HCT116 (cell line): ENCODE data around the gene PKIB. TPM values are rescaled to one million over a fixed set of nuclear protein-coding genes. Genes with fewer than 3 reads are reported as not detected.

Experiments used
- ATAC-seq: fragments of 200-7000 bp; cut with Tn5 transposase; 2 replicates; pipeline ENCODE4 v1.9.1; 2020; ENCODE audit warnings: mild to moderate bottlenecking, moderate library complexity
- BruUV-seq: library from RNA; stranded (reverse); fragments of 400-500 nt; replicated peaks from 2 replicates; lab custom pipeline; 2021; lab: Mats Ljungman, UMichigan
- CTCF ChIA-PET: fragments of 300-600 bp; sonication (Branson Sonifier 250); formaldehyde crosslinking; loops from one replicate; lab custom pipeline; 2021; ENCODE audit warnings: antibody characterized with exemption; lab: Charles Lee
- POLR2A ChIA-PET: fragments of 300-600, 350-600 bp; sonication (Branson Sonifier 250); formaldehyde crosslinking; loops from one replicate; lab custom pipeline; 2021; ENCODE audit warnings: antibody characterized with exemption; lab: Charles Lee
- RAD21 ChIA-PET, 2 experiments: fragments of 300-600 bp; sonication (Branson Sonifier 250); formaldehyde crosslinking; loops; one replicate each; lab custom pipeline; 2023; ENCODE audit warnings: low total read pairs in 2 of 2; ENCODE audit not compliant: uncharacterized antibody in 2 of 2, unreplicated experiment in 2 of 2, low non-redundant PET in 1 of 2; lab: Charles Lee
- DNase-seq: peaks from one replicate; pipeline ENCODE4 v3.0.0-alpha.2; 2010; ENCODE audit warnings: low read depth, low spot score
- H2AFZ ChIP-seq: fragments of 200-600 bp; shearing (Covaris generic), sonication (generic); 2 replicates; pipeline ENCODE4 v1.6.1; 2017; ENCODE audit warnings: low read depth, mixed run types, mixed read lengths, antibody characterized with exemption, low read length; ENCODE audit not compliant: poor library complexity, severe bottlenecking
- H3K27ac ChIP-seq: 2 replicates; pipeline ENCODE4 v1.5.1; 2012; ENCODE audit warnings: low read depth, low read length
- H3K27me3 ChIP-seq: fragments of 200-600 bp; sonication (generic); 2 replicates; pipeline ENCODE4 v1.6.1; 2016; ENCODE audit warnings: mixed run types, low read length, mixed read lengths; ENCODE audit not compliant: insufficient read depth
- H3K36me3 ChIP-seq, 2 experiments: fragments of 200-500 bp in 1 of 2; fragments of 200-600 bp in 1 of 2; sonication (Bioruptor generic) in 1 of 2; sonication (generic) in 1 of 2; 2 replicates each; pipeline versions ENCODE4 v1.5.1 to v1.6.1; 2014 to 2016; ENCODE audit warnings: low read length in 2 of 2, inconsistent platforms in 1 of 2, mixed read lengths in 1 of 2, mixed run types in 1 of 2; ENCODE audit not compliant: insufficient read depth in 2 of 2, control insufficient read depth in 1 of 2
- H3K4me1 ChIP-seq, 2 experiments: fragments of 200-600 bp in 1 of 2; sonication (generic) in 1 of 2; 2 replicates each; pipeline versions ENCODE4 v1.5.1 to v1.6.1; 2012 to 2017; ENCODE audit warnings: low read length in 2 of 2, inconsistent platforms in 1 of 2, mild to moderate bottlenecking in 1 of 2, mixed read lengths in 1 of 2, mixed run types in 1 of 2, moderate library complexity in 1 of 2; ENCODE audit not compliant: insufficient read depth in 2 of 2, control insufficient read depth in 1 of 2
- H3K4me2 ChIP-seq: fragments of 200-600 bp; sonication (generic); 2 replicates; pipeline ENCODE4 v1.6.1; 2017; ENCODE audit warnings: mixed run types, low read length, mixed read lengths
- H3K4me3 ChIP-seq, 2 experiments: fragments of 200-600 bp in 1 of 2; sonication (generic) in 1 of 2; replicated peaks in 1 of 2; 2 replicates each; pipeline ENCODE4 v1.5.1; 2011 to 2016; ENCODE audit warnings: low read length in 2 of 2, control low read depth in 1 of 2, low read depth in 1 of 2, mild to moderate bottlenecking in 1 of 2, mixed read lengths in 1 of 2, mixed run types in 1 of 2
- H3K79me2 ChIP-seq: fragments of 200-600 bp; sonication (generic); 2 replicates; pipeline ENCODE4 v1.6.1; 2017; ENCODE audit warnings: mild to moderate bottlenecking, mixed run types, low read length, moderate library complexity, mixed read lengths; ENCODE audit not compliant: insufficient read depth
- H3K9ac ChIP-seq: fragments of 200-600 bp; sonication (generic); 2 replicates; pipeline ENCODE4 v1.6.1; 2016; ENCODE audit warnings: low read length, mixed read lengths
- H3K9me2 ChIP-seq: fragments of 200-600 bp; sonication (generic), shearing (Covaris generic); 2 replicates; pipeline ENCODE4 v1.6.1; 2017; ENCODE audit warnings: mixed run types, mild to moderate bottlenecking, moderate library complexity; ENCODE audit not compliant: insufficient read depth
- H3K9me3 ChIP-seq, 2 experiments: fragments of 200-500 bp in 1 of 2; fragments of 200-600 bp in 1 of 2; sonication (Bioruptor generic) in 1 of 2; sonication (generic) in 1 of 2; 2 replicates each; pipeline ENCODE4 v1.6.1; 2014 to 2017; ENCODE audit warnings: low read length in 2 of 2, mixed read lengths in 2 of 2, inconsistent platforms in 1 of 2, low read depth in 1 of 2, mild to moderate bottlenecking in 1 of 2, mixed run types in 1 of 2, moderate library complexity in 1 of 2; ENCODE audit not compliant: control insufficient read depth in 1 of 2, insufficient read depth in 1 of 2
- H4K20me1 ChIP-seq: fragments of 200-600 bp; sonication (generic), shearing (Covaris generic); 2 replicates; pipeline ENCODE4 v1.6.1; 2017; ENCODE audit warnings: mixed run types, mild to moderate bottlenecking, moderate library complexity; ENCODE audit not compliant: insufficient read depth
- CBX3 ChIP-seq: IDR thresholded peaks from 2 replicates; pipeline ENCODE4 v1.6.1; 2012; ENCODE audit warnings: low read depth
- EGR1 ChIP-seq: IDR thresholded peaks from 2 replicates; pipeline ENCODE4 v1.6.1; 2012; ENCODE audit warnings: low read depth
- ELF1 ChIP-seq: IDR thresholded peaks from 2 replicates; pipeline ENCODE4 v1.6.1; 2012; ENCODE audit warnings: low read depth, borderline replicate concordance
- EZH2 ChIP-seq: fragments of 200-600 bp; sonication (generic); IDR thresholded peaks from 2 replicates; pipeline ENCODE4 v1.6.1; 2017; ENCODE audit warnings: antibody characterized with exemption, mixed run types
- EZH2phosphoT487 ChIP-seq: fragments of 200-600 bp; IDR thresholded peaks from 2 replicates; pipeline ENCODE4 v1.6.1; 2018; ENCODE audit warnings: antibody characterized with exemption, borderline replicate concordance
- FOSL1 ChIP-seq: IDR thresholded peaks from 2 replicates; pipeline ENCODE4 v1.6.1; 2012; ENCODE audit warnings: low read depth
- POLR2A ChIP-seq: IDR thresholded peaks from 2 replicates; pipeline ENCODE4 v1.7.0; 2011; ENCODE audit warnings: borderline replicate concordance; ENCODE audit not compliant: insufficient read depth, insufficient read length; ENCODE audit errors: extremely low read depth
- POLR2AphosphoS5 ChIP-seq: IDR thresholded peaks from 2 replicates; pipeline ENCODE4 v1.6.1; 2011; ENCODE audit warnings: mild to moderate bottlenecking, low read depth, low read length, moderate library complexity
- RAD21 ChIP-seq: IDR thresholded peaks from 2 replicates; pipeline ENCODE4 v1.6.1; 2012; ENCODE audit warnings: low read depth, mild to moderate bottlenecking
- SIN3A ChIP-seq: IDR thresholded peaks from 2 replicates; pipeline ENCODE4 v1.6.1; 2012; ENCODE audit warnings: low read depth
- SP1 ChIP-seq: IDR thresholded peaks from 2 replicates; pipeline ENCODE4 v1.6.1; 2012; ENCODE audit warnings: low read depth
- SRF ChIP-seq: IDR thresholded peaks from 2 replicates; pipeline ENCODE4 v1.6.1; 2012; ENCODE audit warnings: low read depth
- YY1 ChIP-seq: IDR thresholded peaks from 2 replicates; pipeline ENCODE4 v1.6.1; 2011; ENCODE audit warnings: low read length, low read depth, moderate library complexity, mild to moderate bottlenecking; ENCODE audit not compliant: insufficient replicate concordance; ENCODE audit errors: extremely low read depth
- ZFX ChIP-seq: fragments of 450-650 bp; IDR thresholded peaks from 2 replicates; pipeline ENCODE4 v1.6.1; 2017
- ZNF274 ChIP-seq: fragments of 200-500 bp; sonication (Bioruptor generic); IDR thresholded peaks from 2 replicates; pipeline ENCODE4 v1.6.1; 2014; ENCODE audit warnings: mild to moderate bottlenecking, low read depth, low read length, inconsistent platforms
- intact Hi-C: fragments of 100-400 bp; cut with micrococcal nuclease; formaldehyde crosslinking; loops from 2 replicates; pipeline ENCODE4 v1.10.0; 2022
- total RNA-seq: library from RNA; stranded (reverse); gene quantifications from one replicate; pipeline ENCODE4 v1.2.1, GENCODE V29; 2021; ENCODE audit not compliant: unreplicated experiment
- TF ChIP-seq, protein P1 (sequence below): IDR thresholded peaks from 2 replicates; pipeline ENCODE4 v1.6.1; 2011; ENCODE audit warnings: mild to moderate bottlenecking, low read length, moderate library complexity; ENCODE audit not compliant: insufficient replicate concordance; ENCODE audit errors: extremely low read depth
- TF ChIP-seq, protein P2 (sequence below), 3 experiments: fragments of 200-600 bp in 1 of 3; sonication (generic) in 1 of 3; IDR thresholded peaks in 2 of 3; conservative IDR thresholded peaks in 1 of 3; 2 replicates each; pipeline ENCODE4 v1.5.1; 2012 to 2017; ENCODE audit warnings: low read depth in 2 of 3, low read length in 2 of 3, antibody characterized with exemption in 1 of 3, borderline replicate concordance in 1 of 3, control low read depth in 1 of 3, mild to moderate bottlenecking in 1 of 3, mixed read lengths in 1 of 3, mixed run types in 1 of 3, moderate library complexity in 1 of 3; ENCODE audit not compliant: insufficient read depth in 1 of 3
- TF ChIP-seq, protein P3 (sequence below): IDR thresholded peaks from 2 replicates; pipeline ENCODE4 v1.6.1; 2012
- TF ChIP-seq, protein P4 (sequence below): IDR thresholded peaks from 2 replicates; pipeline ENCODE4 v1.6.1; 2012; ENCODE audit warnings: low read depth

Gene PKIB
- total RNA-seq, 1 experiment from 2014 or later: 24.0 TPM

DNA sequence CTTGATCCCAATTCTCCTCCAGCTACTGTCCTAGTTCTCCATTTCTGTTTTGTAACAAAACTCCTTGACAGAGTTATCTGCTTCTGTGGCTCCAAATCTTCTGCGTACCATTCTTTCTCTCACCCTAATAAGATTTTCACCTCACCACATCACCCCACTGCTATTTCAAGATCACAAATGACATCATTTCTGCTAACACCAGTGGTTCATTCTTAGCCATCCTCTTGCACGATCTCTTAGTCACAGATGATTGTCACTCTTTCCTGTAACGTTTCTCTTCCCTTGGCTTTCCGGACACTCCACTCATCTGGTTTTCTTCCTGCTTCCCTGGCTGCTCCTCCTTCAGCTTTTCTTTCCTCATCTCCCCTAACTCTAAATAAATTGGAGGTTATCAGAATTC, 112.5 kb downstream of the PKIB start:
- H3K4me2 ChIP-seq: no peak overlapping the region
- no peak for TF ChIP-seq ZFX
- no peak for TF ChIP-seq SP1
- no peak for TF ChIP-seq SRF
- no peak for TF ChIP-seq EZH2phosphoT487
- TF ChIP-seq RAD21: no peak
- TF ChIP-seq, protein P1, sequence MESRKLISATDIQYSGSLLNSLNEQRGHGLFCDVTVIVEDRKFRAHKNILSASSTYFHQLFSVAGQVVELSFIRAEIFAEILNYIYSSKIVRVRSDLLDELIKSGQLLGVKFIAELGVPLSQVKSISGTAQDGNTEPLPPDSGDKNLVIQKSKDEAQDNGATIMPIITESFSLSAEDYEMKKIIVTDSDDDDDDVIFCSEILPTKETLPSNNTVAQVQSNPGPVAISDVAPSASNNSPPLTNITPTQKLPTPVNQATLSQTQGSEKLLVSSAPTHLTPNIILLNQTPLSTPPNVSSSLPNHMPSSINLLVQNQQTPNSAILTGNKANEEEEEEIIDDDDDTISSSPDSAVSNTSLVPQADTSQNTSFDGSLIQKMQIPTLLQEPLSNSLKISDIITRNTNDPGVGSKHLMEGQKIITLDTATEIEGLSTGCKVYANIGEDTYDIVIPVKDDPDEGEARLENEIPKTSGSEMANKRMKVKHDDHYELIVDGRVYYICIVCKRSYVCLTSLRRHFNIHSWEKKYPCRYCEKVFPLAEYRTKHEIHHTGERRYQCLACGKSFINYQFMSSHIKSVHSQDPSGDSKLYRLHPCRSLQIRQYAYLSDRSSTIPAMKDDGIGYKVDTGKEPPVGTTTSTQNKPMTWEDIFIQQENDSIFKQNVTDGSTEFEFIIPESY: no peak
- TF ChIP-seq, protein P2, sequence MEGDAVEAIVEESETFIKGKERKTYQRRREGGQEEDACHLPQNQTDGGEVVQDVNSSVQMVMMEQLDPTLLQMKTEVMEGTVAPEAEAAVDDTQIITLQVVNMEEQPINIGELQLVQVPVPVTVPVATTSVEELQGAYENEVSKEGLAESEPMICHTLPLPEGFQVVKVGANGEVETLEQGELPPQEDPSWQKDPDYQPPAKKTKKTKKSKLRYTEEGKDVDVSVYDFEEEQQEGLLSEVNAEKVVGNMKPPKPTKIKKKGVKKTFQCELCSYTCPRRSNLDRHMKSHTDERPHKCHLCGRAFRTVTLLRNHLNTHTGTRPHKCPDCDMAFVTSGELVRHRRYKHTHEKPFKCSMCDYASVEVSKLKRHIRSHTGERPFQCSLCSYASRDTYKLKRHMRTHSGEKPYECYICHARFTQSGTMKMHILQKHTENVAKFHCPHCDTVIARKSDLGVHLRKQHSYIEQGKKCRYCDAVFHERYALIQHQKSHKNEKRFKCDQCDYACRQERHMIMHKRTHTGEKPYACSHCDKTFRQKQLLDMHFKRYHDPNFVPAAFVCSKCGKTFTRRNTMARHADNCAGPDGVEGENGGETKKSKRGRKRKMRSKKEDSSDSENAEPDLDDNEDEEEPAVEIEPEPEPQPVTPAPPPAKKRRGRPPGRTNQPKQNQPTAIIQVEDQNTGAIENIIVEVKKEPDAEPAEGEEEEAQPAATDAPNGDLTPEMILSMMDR (IDR thresholded peaks at IDR 0.05 in 2 of 3, conservative IDR thresholded peaks at IDR 0.05 in 1 of 3; ENCODE audit: borderline replicate concordance in 1 of 3, insufficient read depth in 1 of 3, low read depth in 2 of 3, low read length in 2 of 3): no peak
- no peak for TF ChIP-seq ZNF274
- TF ChIP-seq CBX3: no peak
- TF ChIP-seq YY1: no peak
- no peak for TF ChIP-seq POLR2A
- TF ChIP-seq, protein P3, sequence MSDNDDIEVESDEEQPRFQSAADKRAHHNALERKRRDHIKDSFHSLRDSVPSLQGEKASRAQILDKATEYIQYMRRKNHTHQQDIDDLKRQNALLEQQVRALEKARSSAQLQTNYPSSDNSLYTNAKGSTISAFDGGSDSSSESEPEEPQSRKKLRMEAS: no peak
- TF ChIP-seq SIN3A: no peak
- TF ChIP-seq FOSL1: no peak
- no peak for TF ChIP-seq EZH2
- no peak for TF ChIP-seq POLR2AphosphoS5
- no peak for TF ChIP-seq ELF1
- no peak for TF ChIP-seq EGR1
- TF ChIP-seq, protein P4, sequence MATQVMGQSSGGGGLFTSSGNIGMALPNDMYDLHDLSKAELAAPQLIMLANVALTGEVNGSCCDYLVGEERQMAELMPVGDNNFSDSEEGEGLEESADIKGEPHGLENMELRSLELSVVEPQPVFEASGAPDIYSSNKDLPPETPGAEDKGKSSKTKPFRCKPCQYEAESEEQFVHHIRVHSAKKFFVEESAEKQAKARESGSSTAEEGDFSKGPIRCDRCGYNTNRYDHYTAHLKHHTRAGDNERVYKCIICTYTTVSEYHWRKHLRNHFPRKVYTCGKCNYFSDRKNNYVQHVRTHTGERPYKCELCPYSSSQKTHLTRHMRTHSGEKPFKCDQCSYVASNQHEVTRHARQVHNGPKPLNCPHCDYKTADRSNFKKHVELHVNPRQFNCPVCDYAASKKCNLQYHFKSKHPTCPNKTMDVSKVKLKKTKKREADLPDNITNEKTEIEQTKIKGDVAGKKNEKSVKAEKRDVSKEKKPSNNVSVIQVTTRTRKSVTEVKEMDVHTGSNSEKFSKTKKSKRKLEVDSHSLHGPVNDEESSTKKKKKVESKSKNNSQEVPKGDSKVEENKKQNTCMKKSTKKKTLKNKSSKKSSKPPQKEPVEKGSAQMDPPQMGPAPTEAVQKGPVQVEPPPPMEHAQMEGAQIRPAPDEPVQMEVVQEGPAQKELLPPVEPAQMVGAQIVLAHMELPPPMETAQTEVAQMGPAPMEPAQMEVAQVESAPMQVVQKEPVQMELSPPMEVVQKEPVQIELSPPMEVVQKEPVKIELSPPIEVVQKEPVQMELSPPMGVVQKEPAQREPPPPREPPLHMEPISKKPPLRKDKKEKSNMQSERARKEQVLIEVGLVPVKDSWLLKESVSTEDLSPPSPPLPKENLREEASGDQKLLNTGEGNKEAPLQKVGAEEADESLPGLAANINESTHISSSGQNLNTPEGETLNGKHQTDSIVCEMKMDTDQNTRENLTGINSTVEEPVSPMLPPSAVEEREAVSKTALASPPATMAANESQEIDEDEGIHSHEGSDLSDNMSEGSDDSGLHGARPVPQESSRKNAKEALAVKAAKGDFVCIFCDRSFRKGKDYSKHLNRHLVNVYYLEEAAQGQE: no peak
- BruUV-seq: no TSS peak
- DNase-seq (no peak), ATAC-seq (no peak)
- POLR2A ChIA-PET: no interaction called here
- H3K79me2 ChIP-seq: no peaks in the 10 kb centered on the region
- H3K27me3 ChIP-seq: no peaks in the 10 kb centered on the region
- H3K36me3 ChIP-seq: no peaks in the 10 kb centered on the region
- no peak overlapping the region for H3K4me3 ChIP-seq
- H3K9me3 ChIP-seq: no peaks in the 10 kb centered on the region
- H4K20me1 ChIP-seq: no peaks in the 10 kb centered on the region
- RAD21 ChIA-PET: no interaction called here
- no peak overlapping the region for H3K9ac ChIP-seq
- intact Hi-C loops: loop anchor here (10.0 kb wide), 1 partner anchor 138 kb away; no protein-coding TSS in a partner anchor
- no peaks in the 10 kb centered on the region for H3K4me1 ChIP-seq
- CTCF ChIA-PET: interaction anchor here (0.6 kb wide), 1 partner anchor 112 kb away, joined by 3 read pairs; the partner anchor contains the start of gene PKIB
- no peak overlapping the region for H2AFZ ChIP-seq
- no peaks in the 10 kb centered on the region for H3K9me2 ChIP-seq
- H3K27ac ChIP-seq: no peak overlapping the region
